Measurements from ENCODE around the gene SNX6.

- TF ChIP-seq, protein P1, sequence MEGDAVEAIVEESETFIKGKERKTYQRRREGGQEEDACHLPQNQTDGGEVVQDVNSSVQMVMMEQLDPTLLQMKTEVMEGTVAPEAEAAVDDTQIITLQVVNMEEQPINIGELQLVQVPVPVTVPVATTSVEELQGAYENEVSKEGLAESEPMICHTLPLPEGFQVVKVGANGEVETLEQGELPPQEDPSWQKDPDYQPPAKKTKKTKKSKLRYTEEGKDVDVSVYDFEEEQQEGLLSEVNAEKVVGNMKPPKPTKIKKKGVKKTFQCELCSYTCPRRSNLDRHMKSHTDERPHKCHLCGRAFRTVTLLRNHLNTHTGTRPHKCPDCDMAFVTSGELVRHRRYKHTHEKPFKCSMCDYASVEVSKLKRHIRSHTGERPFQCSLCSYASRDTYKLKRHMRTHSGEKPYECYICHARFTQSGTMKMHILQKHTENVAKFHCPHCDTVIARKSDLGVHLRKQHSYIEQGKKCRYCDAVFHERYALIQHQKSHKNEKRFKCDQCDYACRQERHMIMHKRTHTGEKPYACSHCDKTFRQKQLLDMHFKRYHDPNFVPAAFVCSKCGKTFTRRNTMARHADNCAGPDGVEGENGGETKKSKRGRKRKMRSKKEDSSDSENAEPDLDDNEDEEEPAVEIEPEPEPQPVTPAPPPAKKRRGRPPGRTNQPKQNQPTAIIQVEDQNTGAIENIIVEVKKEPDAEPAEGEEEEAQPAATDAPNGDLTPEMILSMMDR (IDR thresholded peaks at IDR 0.05; ENCODE audit: low read length), result no peak
- TF ChIP-seq EZH2 (IDR thresholded peaks at IDR 0.05; ENCODE audit: borderline replicate concordance, low read length), result no peak
Measured at GRCh38 chr14:34650786-34651584, 21.0 kb upstream of the SNX6 start.

Data from OCI-LY1 (cell line).